DND-41 (cell line): ENCODE results near the gene STEAP3.

Experiments used
- ATAC-seq: fragments of 200-7000 bp; cut with Tn5 transposase; 3 replicates; pipeline ENCODE4 v1.9.1; 2021; ENCODE audit warnings: low read depth; ENCODE audit not compliant: insufficient read depth
- DNase-seq: peaks from one replicate; pipeline ENCODE4 v3.0.0-alpha.2; 2020
- H2AFZ ChIP-seq: 2 replicates; pipeline ENCODE4 v1.6.0; 2012; ENCODE audit warnings: low read depth, low read length
- H3K27ac ChIP-seq: 2 replicates; pipeline ENCODE4 v1.5.1; 2012; ENCODE audit warnings: low read length, inconsistent platforms
- H3K27me3 ChIP-seq: fragments of 200-600 bp; sonication (generic); 2 replicates; pipeline ENCODE4 v1.6.0; 2012; ENCODE audit warnings: low read length, mild to moderate bottlenecking, inconsistent platforms; ENCODE audit not compliant: insufficient read depth, poor library complexity
- H3K36me3 ChIP-seq: 2 replicates; pipeline ENCODE4 v1.5.1; 2012; ENCODE audit warnings: low read length, inconsistent platforms; ENCODE audit not compliant: insufficient read depth
- H3K4me1 ChIP-seq: 2 replicates; pipeline ENCODE4 v1.5.1; 2012; ENCODE audit warnings: mild to moderate bottlenecking, low read length; ENCODE audit not compliant: insufficient read depth
- H3K4me2 ChIP-seq: 2 replicates; pipeline ENCODE4 v1.6.0; 2012; ENCODE audit warnings: mild to moderate bottlenecking, moderate library complexity, low read length, inconsistent platforms; ENCODE audit not compliant: insufficient read depth
- H3K4me3 ChIP-seq, 2 experiments: fragments of 200-600 bp in 1 of 2; shearing (Covaris generic) in 1 of 2; 2 replicates each; pipeline ENCODE4 v1.5.1; 2012 to 2016; ENCODE audit warnings: inconsistent platforms in 2 of 2, low read length in 2 of 2, mild to moderate bottlenecking in 2 of 2, low read depth in 1 of 2, moderate library complexity in 1 of 2
- H3K79me2 ChIP-seq: 2 replicates; pipeline ENCODE4 v1.6.0; 2012; ENCODE audit warnings: low read length, inconsistent platforms; ENCODE audit not compliant: insufficient read depth
- H3K9ac ChIP-seq: 2 replicates; pipeline ENCODE4 v1.6.0; 2012; ENCODE audit warnings: low read depth, mild to moderate bottlenecking, inconsistent platforms, low read length, moderate library complexity
- H3K9me3 ChIP-seq: 2 replicates; pipeline ENCODE4 v1.5.1; 2012; ENCODE audit warnings: low read length, moderate library complexity, mild to moderate bottlenecking, inconsistent platforms; ENCODE audit not compliant: insufficient read depth, severe bottlenecking
- H4K20me1 ChIP-seq: 2 replicates; pipeline ENCODE4 v1.6.0; 2012; ENCODE audit warnings: low read length; ENCODE audit not compliant: insufficient read depth
- EZH2 ChIP-seq: IDR thresholded peaks from 3 replicates; pipeline ENCODE4 v1.6.1; 2012; ENCODE audit warnings: borderline replicate concordance, low read depth, mild to moderate bottlenecking, moderate library complexity, low read length, inconsistent platforms; ENCODE audit not compliant: severe bottlenecking
- TF ChIP-seq, protein P1 (sequence below): IDR thresholded peaks from 2 replicates; pipeline ENCODE4 v1.5.1; 2012; ENCODE audit warnings: borderline replicate concordance, low read length, moderate library complexity, mild to moderate bottlenecking; ENCODE audit not compliant: poor library complexity, severe bottlenecking; ENCODE audit errors: extremely low read depth

The STEAP3 gene

GRCh38 chr2:119202610-119203310 is 20.9 kb upstream of the STEAP3 start:
- no peak for ATAC-seq
- Histone ChIP-seq H3K27ac (no peak overlapping the region), H3K4me2 (no peak overlapping the region), H3K9ac (no peak overlapping the region), H4K20me1 (no peaks in the 10 kb centered on the region; the same call in 1 of the 2 replicates), H3K4me3 (no peak overlapping the region), H3K4me1 (no peaks in the 10 kb centered on the region), H3K9me3 (no peaks in the 10 kb centered on the region), H2AFZ (no peak overlapping the region), H3K27me3 (peaks cover 9% of the 10 kb centered on the region), H3K36me3 (no peaks in the 10 kb centered on the region), H3K79me2 (no peaks in the 10 kb centered on the region)
- TF ChIP-seq, protein P1, sequence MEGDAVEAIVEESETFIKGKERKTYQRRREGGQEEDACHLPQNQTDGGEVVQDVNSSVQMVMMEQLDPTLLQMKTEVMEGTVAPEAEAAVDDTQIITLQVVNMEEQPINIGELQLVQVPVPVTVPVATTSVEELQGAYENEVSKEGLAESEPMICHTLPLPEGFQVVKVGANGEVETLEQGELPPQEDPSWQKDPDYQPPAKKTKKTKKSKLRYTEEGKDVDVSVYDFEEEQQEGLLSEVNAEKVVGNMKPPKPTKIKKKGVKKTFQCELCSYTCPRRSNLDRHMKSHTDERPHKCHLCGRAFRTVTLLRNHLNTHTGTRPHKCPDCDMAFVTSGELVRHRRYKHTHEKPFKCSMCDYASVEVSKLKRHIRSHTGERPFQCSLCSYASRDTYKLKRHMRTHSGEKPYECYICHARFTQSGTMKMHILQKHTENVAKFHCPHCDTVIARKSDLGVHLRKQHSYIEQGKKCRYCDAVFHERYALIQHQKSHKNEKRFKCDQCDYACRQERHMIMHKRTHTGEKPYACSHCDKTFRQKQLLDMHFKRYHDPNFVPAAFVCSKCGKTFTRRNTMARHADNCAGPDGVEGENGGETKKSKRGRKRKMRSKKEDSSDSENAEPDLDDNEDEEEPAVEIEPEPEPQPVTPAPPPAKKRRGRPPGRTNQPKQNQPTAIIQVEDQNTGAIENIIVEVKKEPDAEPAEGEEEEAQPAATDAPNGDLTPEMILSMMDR = no peak
- TF ChIP-seq EZH2 = no peak
- DNase-seq = no peak

DNA sequence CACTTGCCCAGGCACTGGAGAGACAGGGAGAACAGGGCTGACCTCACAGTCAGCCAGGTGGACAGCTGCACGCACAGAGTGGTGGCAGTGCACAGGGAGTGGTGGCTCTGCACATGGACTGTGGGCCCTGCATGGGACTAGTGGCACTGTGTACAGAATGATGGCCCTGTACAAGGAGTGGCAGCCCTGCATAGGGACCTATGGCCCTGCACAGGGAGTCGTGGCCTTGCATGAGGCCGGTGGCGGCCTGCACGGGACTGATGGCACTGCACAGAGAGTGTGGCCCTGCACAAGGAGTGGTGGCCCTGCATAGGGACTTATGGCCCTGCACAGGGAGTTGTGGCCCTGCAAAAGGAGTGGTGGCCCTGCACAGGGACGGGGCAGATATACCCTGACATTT is 19.1 kb upstream of the STEAP3 start:
- no peak for TF ChIP-seq EZH2
- TF ChIP-seq, protein P1 = no peak
- Histone ChIP-seq H3K27ac (no peak overlapping the region), H2AFZ (no peak overlapping the region), H3K27me3 (peaks cover 8% of the 10 kb centered on the region), H3K4me2 (no peak overlapping the region), H3K9ac (no peak overlapping the region), H3K79me2 (no peaks in the 10 kb centered on the region), H3K4me1 (no peaks in the 10 kb centered on the region), H3K36me3 (no peaks in the 10 kb centered on the region), H3K9me3 (no peaks in the 10 kb centered on the region), H4K20me1 (no peaks in the 10 kb centered on the region; the same call in 1 of the 2 replicates), H3K4me3 (no peak overlapping the region)
- DNase-seq (no peak), ATAC-seq (no peak)

DNA sequence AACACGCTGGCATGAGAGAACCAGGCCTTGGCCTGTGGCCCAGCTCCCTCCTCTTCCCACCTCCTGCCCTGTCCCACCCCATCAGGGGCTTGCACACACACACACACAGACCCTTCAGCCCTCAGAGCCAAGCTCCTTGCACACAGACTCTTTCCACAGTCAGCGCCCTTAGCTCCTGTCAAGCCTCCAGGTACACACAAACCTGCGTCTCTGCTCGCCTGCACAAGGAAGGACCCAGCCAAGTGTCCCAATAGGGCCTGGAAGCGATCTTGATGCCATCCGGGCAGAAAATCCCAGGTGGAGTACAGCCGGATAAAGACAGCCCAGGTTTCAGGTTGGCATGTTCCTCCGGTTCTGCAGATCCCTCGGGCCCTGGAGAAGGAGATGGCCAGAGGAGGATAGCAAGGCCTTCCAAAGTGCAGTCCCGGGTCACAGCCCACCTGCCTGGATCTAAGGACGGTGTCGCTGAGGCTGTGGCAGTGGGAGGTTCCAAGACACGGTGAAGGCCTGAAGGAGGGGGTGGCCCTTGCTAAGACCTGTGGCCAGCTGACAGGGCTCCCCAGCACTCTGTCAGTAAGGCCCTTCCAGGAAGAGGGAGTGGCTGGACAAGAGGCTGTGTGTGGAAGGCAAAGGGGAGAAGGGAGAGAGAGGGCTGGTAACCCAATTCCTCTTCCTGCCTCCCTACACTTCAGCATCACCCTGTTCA is 18.5 kb upstream of the STEAP3 start:
- DNase-seq = no peak
- H3K79me2 ChIP-seq = no peaks in the 10 kb centered on the region
- TF ChIP-seq, protein P1 = no peak

More for the DNA sequence above, 18.5 kb upstream of the STEAP3 start:
- Histone ChIP-seq H3K4me1 (no peaks in the 10 kb centered on the region), H3K4me2 (no peak overlapping the region), H3K9me3 (no peaks in the 10 kb centered on the region), H4K20me1 (no peaks in the 10 kb centered on the region; the same call in 1 of the 2 replicates), H3K9ac (no peak overlapping the region), H3K27me3 (peaks cover 8% of the 10 kb centered on the region), H2AFZ (no peak overlapping the region), H3K36me3 (no peaks in the 10 kb centered on the region), H3K4me3 (no peak overlapping the region), H3K27ac (no peak overlapping the region)
- ATAC-seq = no peak
